Mucosa of rectum (tissue), 2 donors: ENCODE results near the gene GPR183.

ENCODE experiments used
- H3K27ac ChIP-seq, 2 donors: one replicate each; pipeline ENCODE4 v1.7.0; 2013; ENCODE audit warnings: inconsistent platforms in 2 of 2, low read depth in 2 of 2, low read length in 2 of 2
- H3K27me3 ChIP-seq, 2 donors: one replicate each; pipeline ENCODE4 v1.7.0; 2013; ENCODE audit warnings: low read length in 2 of 2; ENCODE audit not compliant: control insufficient read depth in 2 of 2, insufficient read depth in 2 of 2
- H3K36me3 ChIP-seq, 2 donors: one replicate each; pipeline ENCODE4 v1.7.0; 2013; ENCODE audit warnings: low read length in 2 of 2; ENCODE audit not compliant: control insufficient read depth in 2 of 2, insufficient read depth in 2 of 2
- H3K4me1 ChIP-seq, 2 donors: one replicate each; pipeline ENCODE4 v1.7.0; 2013; ENCODE audit warnings: low read length in 2 of 2, mild to moderate bottlenecking in 1 of 2; ENCODE audit not compliant: control insufficient read depth in 2 of 2, insufficient read depth in 2 of 2
- H3K4me3 ChIP-seq, 2 donors: one replicate each; pipeline ENCODE4 v1.7.0; 2013; ENCODE audit warnings: low read length in 2 of 2
- H3K9ac ChIP-seq, 2 donors: one replicate each; pipeline ENCODE4 v1.7.0; 2013; ENCODE audit warnings: low read length in 2 of 2, low read depth in 1 of 2, mild to moderate bottlenecking in 1 of 2
- H3K9me3 ChIP-seq, 2 donors: one replicate each; pipeline ENCODE4 v1.7.0; 2013; ENCODE audit warnings: low read length in 2 of 2; ENCODE audit not compliant: control insufficient read depth in 2 of 2
- donor health status: healthy.
- donor health status: Normal muscosa, but diverticular disease.

GPR183 gene

DNA sequence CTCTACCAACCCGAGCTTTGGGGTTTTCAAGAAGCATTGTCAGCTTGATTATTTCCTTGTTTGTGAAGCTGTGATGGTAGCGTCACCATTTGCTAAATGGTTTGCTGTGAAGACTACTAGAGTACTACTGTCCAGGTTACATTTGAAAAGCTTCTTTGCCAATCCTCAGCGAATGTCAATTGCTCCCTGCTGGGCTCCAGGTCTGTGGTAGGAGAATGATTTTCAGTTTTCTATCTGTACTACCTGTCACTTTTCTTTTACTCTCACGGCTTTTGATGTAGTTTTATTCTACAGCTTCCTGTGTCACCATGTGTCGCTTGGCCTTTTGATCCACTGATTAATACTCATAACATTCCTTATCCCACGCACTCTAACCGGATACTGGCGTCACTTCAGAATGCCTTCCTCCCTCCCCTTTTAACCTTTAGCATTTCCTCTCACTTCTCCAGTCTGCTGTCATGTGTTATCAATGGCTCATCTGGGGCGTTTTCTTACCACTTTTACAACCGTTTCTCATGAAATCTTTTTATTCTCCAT is 7.5 kb upstream of the GPR183 start:
- H3K4me1 ChIP-seq = peaks cover 4 to 5% of the 10 kb centered on the region in 2 donors
- H3K27ac ChIP-seq = peak overlapping the region; percentile 1 to 61
- peaks cover 3 to 6% of the 10 kb centered on the region in 2 donors for H3K36me3 ChIP-seq
- peak overlapping the region in 1 of 2 donors; percentile 34 for H3K4me3 ChIP-seq
- no peaks in the 10 kb centered on the region for H3K9me3 ChIP-seq
- no peak overlapping the region for H3K9ac ChIP-seq
- no peaks in the 10 kb centered on the region for H3K27me3 ChIP-seq

DNA sequence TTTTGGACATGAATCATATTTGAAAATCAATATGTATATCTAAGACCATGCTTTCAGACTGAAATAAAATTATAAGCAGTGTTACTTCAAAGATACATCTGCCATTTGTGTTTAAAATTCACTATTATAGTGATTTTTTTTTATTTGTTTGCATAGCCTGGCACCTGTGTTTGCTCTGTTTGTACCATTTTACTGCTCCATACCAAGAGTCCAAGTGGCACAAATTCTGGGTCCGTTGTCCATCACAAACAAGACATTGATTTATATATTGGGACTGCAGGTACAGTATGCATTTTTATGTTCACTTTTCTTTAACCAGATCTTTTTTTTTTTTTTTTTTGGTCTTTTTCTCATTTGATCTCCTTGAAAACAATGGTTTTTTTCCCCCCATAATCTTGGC is 6.7 kb upstream of the GPR183 start:
- Histone ChIP-seq H3K36me3 (peaks cover 3 to 6% of the 10 kb centered on the region in 2 donors), H3K4me3 (no peak overlapping the region), H3K27me3 (no peaks in the 10 kb centered on the region), H3K9me3 (no peaks in the 10 kb centered on the region), H3K27ac (peak overlapping the region; percentile 34 to 61), H3K9ac (peak overlapping the region in 1 of 2 donors; percentile 8), H3K4me1 (peaks cover 4 to 5% of the 10 kb centered on the region in 2 donors)

DNA sequence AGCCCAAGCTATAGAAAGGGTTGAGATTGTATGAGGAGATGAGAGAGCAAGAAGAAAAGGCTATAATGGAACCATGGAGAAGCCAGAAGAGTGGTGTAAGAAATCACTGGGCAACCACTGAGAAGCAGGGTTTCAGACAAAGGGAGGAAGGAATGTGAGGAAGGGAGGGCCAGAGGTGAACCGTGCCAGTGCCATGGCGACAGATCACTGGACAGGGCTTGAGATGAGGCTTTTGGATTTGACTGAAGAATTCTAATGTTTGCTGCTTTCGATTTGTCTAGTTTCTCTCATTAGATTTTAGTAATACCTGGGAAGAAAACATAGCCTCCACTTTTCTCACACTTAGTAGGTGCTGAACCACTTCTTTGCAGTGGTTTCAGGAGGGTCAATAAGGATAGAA is 6.3 kb upstream of the GPR183 start:
- H3K9ac ChIP-seq = peak overlapping the region in 1 of 2 donors; percentile 36
- H3K27ac ChIP-seq = peak overlapping the region; percentile 34 to 61
- peaks cover 4 to 5% of the 10 kb centered on the region in 2 donors for H3K4me1 ChIP-seq
- H3K36me3 ChIP-seq = peaks cover 3 to 9% of the 10 kb centered on the region in 2 donors
- no peaks in the 10 kb centered on the region for H3K27me3 ChIP-seq
- H3K4me3 ChIP-seq = no peak overlapping the region
- no peaks in the 10 kb centered on the region for H3K9me3 ChIP-seq

DNA sequence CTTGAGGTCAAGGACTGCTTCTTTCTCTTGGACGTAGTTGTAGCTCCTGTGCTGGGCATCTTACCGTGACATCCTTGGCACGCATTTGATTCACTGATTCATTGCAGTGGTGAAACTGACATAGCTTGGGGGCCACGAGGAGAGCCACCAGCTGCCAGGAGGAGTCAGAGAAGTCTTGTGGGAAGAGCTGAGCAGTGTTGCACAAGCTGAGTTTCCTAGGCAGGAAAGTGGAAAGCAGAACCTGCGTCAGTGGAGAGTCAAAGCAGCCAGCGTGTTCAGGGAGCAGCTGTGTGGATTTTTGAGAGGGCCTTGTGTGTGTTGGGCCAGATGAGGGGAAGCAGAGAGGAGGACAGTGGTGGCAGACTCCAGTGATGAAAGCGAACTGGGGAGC is 5.3 kb upstream of the GPR183 start:
- H3K4me1 ChIP-seq = peaks cover 5 to 10% of the 10 kb centered on the region in 2 donors
- H3K27me3 ChIP-seq = no peaks in the 10 kb centered on the region
- H3K4me3 ChIP-seq = no peak overlapping the region
- H3K9ac ChIP-seq = peak overlapping the region in 1 of 2 donors; percentile 8
- peak overlapping the region; percentile 24 to 44 for H3K27ac ChIP-seq
- peaks cover 3 to 13% of the 10 kb centered on the region in 2 donors for H3K36me3 ChIP-seq
- H3K9me3 ChIP-seq = no peaks in the 10 kb centered on the region

DNA sequence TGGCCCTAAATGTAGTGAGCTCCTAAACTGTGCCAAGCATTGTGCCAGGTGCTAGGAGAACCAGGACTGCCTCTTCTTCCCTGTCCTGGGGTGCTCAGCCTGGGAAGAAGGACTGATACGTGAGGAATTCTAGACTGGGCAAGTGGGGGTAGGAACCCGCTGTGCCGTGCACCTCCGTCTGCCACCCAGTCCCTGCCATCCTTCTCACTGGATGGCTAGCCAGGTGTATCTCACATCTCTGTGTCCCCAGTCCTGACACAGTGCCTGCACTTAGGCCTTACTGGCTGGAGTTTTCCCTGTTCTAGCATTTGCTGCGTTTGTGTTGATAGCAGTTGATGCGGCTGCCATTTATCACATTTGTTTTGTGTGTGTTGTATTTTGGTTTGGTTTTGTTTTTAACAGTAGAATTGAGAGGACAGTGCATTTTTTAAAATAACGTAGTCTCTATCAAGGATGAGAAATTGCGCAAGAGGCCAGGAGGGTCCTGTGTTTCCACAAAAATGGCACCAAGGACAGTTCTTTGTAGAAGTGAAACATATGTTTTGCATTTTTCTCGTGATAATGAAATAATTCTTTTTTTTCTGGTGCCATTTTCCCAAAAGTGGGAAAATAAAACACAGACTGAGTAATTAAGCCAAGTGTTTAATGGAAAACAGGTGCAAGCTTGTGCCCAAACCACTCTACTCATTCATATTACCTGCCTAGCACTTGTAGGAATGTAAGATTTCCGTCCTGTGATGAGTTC is 4.7 kb upstream of the GPR183 start:
- H3K9ac ChIP-seq = no peak overlapping the region
- no peaks in the 10 kb centered on the region for H3K27me3 ChIP-seq
- peaks cover under 1 to 13% of the 10 kb centered on the region in 2 donors for H3K36me3 ChIP-seq
- H3K27ac ChIP-seq = peak overlapping the region; percentile 24 to 44
- no peaks in the 10 kb centered on the region for H3K9me3 ChIP-seq
- H3K4me3 ChIP-seq = no peak overlapping the region
- peaks cover 5 to 10% of the 10 kb centered on the region in 2 donors for H3K4me1 ChIP-seq

DNA sequence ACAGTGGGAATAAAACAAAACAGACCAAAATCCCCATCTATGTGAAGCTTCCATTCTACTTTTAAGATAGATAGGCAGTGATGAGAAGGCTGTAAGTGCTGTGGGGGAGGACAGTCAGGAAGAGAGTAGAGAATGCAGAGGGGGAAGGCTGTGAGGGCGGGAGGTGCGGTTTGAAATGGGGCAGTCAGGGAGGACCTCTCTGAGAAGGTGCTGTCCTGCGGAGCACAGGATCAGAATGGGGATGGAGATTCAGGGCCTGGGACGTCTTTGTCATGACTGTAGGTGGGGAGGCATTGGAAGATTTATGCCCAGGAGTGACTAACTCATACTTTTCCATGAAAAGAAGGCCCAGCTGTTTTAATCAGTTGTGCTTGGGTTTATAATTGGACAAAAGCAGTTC is 3.9 kb upstream of the GPR183 start:
- no peaks in the 10 kb centered on the region for H3K9me3 ChIP-seq
- peaks cover 5 to 10% of the 10 kb centered on the region in 2 donors for H3K4me1 ChIP-seq
- H3K36me3 ChIP-seq = peaks cover 0 to 13% of the 10 kb centered on the region in 2 donors
- no peak overlapping the region for H3K27ac ChIP-seq
- H3K9ac ChIP-seq = no peak overlapping the region
- no peaks in the 10 kb centered on the region for H3K27me3 ChIP-seq
- H3K4me3 ChIP-seq = no peak overlapping the region

DNA sequence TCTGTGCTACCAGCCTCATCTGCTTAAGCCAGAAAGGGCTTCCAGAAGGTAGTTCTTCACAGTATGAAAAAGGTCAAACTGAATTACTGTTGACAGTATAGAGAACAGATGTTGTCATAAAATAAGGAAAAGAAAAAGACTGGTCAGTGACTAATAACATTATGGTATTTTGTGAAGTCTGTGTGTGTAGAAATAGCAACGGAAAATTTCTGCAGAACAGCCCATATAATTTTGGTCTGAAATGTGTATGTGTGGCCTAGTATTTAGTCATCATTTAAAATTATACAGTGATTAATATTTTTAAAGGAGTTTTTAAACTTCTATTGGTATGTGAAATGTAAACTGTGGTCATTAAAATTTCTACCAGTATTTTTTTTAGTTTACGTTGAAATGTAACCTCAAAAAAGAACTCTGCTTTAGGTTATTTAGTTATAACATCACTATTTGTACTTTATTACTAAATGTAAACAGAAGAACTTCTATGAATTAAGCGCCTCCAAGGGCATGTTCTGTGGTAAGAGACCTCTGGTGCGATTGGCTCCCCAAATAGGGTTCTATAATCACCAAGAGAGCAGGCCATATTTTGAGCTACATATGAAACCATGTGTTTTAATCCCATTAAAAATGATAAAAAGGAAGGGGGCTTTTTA is 3.3 kb upstream of the GPR183 start:
- Histone ChIP-seq H3K4me1 (peaks cover 5 to 10% of the 10 kb centered on the region in 2 donors), H3K4me3 (no peak overlapping the region), H3K9ac (no peak overlapping the region), H3K36me3 (peaks cover 0 to 13% of the 10 kb centered on the region in 2 donors), H3K27ac (no peak overlapping the region), H3K27me3 (no peaks in the 10 kb centered on the region), H3K9me3 (no peaks in the 10 kb centered on the region)

DNA sequence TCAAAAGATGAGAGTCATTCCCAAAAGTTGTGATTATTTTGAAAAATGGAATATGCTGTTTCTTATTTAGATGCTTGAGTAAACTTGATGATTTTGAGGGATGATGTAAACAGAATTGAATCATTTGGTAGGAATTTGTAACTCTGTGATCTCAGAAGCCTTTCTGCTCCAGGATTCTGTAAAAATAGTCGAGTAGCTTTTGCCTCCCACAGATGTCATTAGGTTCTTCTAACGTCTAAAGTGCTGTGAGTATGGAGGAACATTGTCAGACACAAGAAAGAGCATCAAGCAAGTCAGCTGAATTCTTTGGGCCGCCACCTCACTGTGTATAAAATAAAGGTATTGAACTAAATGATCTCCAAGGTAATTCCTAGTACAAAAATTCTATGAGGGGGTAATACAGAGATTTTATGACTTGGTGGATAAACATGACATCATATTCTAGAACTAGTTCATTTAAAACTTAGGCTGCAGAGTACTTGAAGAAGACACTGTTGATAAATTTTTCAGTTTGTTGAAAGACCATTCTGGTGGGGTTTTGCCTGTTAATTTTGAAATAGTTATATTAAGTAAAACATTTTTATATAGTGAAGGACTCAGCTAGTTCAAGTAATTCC is 1.4 kb upstream of the GPR183 start:
- Histone ChIP-seq H3K27ac (peak overlapping the region; percentile 39 to 68), H3K27me3 (no peaks in the 10 kb centered on the region), H3K4me1 (peaks cover 4 to 8% of the 10 kb centered on the region in 2 donors), H3K9me3 (no peaks in the 10 kb centered on the region), H3K36me3 (peaks cover 5 to 7% of the 10 kb centered on the region in 2 donors), H3K9ac (no peak overlapping the region), H3K4me3 (no peak overlapping the region)

DNA sequence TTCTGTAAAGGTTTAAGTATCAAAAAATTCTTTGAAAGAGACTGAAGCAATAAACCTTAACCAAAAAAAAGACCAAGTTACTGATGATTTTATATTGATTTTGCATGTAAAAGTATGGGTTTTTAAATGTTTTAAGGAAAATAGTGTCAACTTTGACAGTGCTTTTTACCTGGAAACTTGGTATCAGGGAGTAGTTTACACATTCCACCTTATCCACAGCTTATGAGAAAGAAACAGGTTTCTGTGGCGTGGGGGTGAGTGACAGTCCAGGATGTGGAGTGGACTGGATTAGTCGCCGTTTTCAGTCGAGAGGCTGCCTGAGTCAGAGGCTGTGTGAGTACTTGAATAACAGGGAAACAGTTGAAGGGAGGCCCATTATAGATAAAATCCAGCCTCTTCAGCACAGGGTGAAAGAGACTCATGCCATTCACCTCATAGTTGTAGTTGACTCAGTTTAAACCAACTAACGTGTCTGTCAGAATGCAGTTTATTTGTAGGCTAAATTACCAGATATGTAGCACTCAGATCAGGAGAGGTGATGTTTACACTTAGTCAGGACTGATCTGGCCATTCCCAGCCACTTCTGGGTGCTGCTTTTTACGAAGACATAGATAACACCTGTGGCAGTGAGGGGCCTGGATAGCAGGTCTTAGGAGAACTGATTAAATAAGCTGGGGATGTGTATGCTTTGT is 595 bp upstream of the GPR183 start:
- Histone ChIP-seq H3K9ac (peak overlapping the region in 1 of 2 donors; percentile 38), H3K4me1 (peaks cover 0 to 7% of the 10 kb centered on the region in 2 donors), H3K4me3 (peak overlapping the region in 1 of 2 donors; percentile 35), H3K27me3 (no peaks in the 10 kb centered on the region), H3K9me3 (no peaks in the 10 kb centered on the region), H3K36me3 (peaks cover 5 to 7% of the 10 kb centered on the region in 2 donors), H3K27ac (peak overlapping the region; percentile 39 to 68)
